Smooth muscle cell (in vitro differentiated cells): ENCODE results near the gene LCE1C. TPM values are rescaled to one million over a fixed set of nuclear protein-coding genes. Genes with fewer than 3 reads are reported as not detected.

Experiments used
- DNase-seq: peaks from one replicate; lab custom pipeline; 2025; ENCODE audit not compliant: unreplicated experiment; lab: John Stamatoyannopoulos, UW
- H2AFZ ChIP-seq: fragments of 200-600 bp; sonication (generic); 2 replicates; pipeline ENCODE4 v1.6.0; 2016; ENCODE audit warnings: antibody characterized with exemption, low read depth, mild to moderate bottlenecking
- H3F3A ChIP-seq: fragments of 200-600 bp; sonication (generic); 2 replicates; pipeline ENCODE4 v1.6.0; 2017; ENCODE audit warnings: antibody characterized with exemption, low read depth
- H3K27ac ChIP-seq: fragments of 200-600 bp; sonication (generic); 2 replicates; pipeline ENCODE4 v1.5.1; 2016; ENCODE audit warnings: low read depth, mild to moderate bottlenecking
- H3K27me3 ChIP-seq: fragments of 200-600 bp; sonication (generic); 2 replicates; pipeline ENCODE4 v1.6.1; 2016; ENCODE audit warnings: low read depth, mild to moderate bottlenecking
- H3K36me3 ChIP-seq: fragments of 200-600 bp; sonication (generic); 2 replicates; pipeline ENCODE4 v1.5.1; 2016; ENCODE audit warnings: low read depth
- H3K4me1 ChIP-seq: fragments of 200-600 bp; sonication (generic); 2 replicates; pipeline ENCODE4 v1.5.1; 2016; ENCODE audit warnings: low read depth
- H3K4me2 ChIP-seq: fragments of 200-600 bp; sonication (generic); 2 replicates; pipeline ENCODE4 v1.6.0; 2016; ENCODE audit warnings: mild to moderate bottlenecking
- H3K4me3 ChIP-seq: fragments of 200-600 bp; sonication (generic); 2 replicates; pipeline ENCODE4 v1.5.1; 2016; ENCODE audit warnings: mild to moderate bottlenecking
- H3K79me2 ChIP-seq: fragments of 200-600 bp; sonication (generic); 2 replicates; pipeline ENCODE4 v1.6.0; 2016; ENCODE audit warnings: low read depth, mild to moderate bottlenecking
- H3K9ac ChIP-seq: fragments of 200-600 bp; sonication (generic); 2 replicates; pipeline ENCODE4 v1.6.0; 2016; ENCODE audit warnings: low read depth
- H3K9me3 ChIP-seq: fragments of 200-600 bp; sonication (generic); replicated peaks from 2 replicates; pipeline ENCODE4 v1.5.1; 2016; ENCODE audit warnings: low read depth
- H4K20me1 ChIP-seq: fragments of 200-600 bp; sonication (generic); 2 replicates; pipeline ENCODE4 v1.6.0; 2016; ENCODE audit warnings: low read depth
- WGBS: methylation state at CpG from one replicate; pipeline ENCODE4 v1.1.7; 2016; ENCODE audit warnings: low lambda C conversion rate; 5-methylcytosine and 5-hydroxymethylcytosine counted together
- polyA plus RNA-seq: library from polyadenylated mRNA; unstranded; fragments of >200 nt; fragmentation: Nextera tagmentation; extraction: Ambion mirVana; gene quantifications from 2 replicates; pipeline ENCODE4 v1.2.1, GENCODE V29; 2016
- total RNA-seq: library from RNA; depleted of rRNA; stranded (reverse); fragments of >200 nt; gene quantifications from 2 replicates; pipeline ENCODE4 v1.2.3, GENCODE V29; 2014
- TF ChIP-seq, protein P1 (sequence below): fragments of 200-600 bp; sonication (generic); IDR thresholded peaks from 2 replicates; pipeline ENCODE4 v1.5.1; 2017; ENCODE audit warnings: borderline replicate concordance, mild to moderate bottlenecking, antibody characterized with exemption; ENCODE audit not compliant: insufficient read depth, poor library complexity, severe bottlenecking

The LCE1C gene
- total and polyA plus RNA-seq, 2 experiments from 2014 or later = not detected

DNA sequence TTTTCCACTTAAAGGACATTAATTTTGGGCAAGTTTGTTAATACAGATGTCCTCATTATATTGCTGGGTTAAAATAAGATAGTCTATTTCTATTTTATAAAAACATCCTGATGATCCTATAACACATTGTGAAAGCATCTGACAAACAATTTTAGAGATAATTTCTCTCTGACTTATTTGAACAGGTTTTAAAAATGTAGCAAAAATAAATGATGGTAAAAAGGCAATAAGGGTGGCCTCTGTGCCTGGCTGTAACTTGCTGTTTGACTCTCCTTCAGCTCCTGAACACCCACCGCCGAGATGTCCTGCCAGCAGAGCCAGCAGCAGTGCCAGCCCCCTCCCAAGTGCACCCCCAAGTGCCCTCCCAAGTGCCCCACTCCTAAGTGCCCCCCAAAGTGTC is 20.7 kb upstream of the LCE1C start, which contains the start of gene LCE1A:
LCE1A (plus strand) TSS at position 301 of the 400 bp plus-strand sequence; CDS start at position 301, 0 bp downstream.
- H3K27ac ChIP-seq = no peak within 1 kb of the TSS
- no peaks in the 10 kb centered on the region for H3F3A ChIP-seq
- TF ChIP-seq, protein P1, sequence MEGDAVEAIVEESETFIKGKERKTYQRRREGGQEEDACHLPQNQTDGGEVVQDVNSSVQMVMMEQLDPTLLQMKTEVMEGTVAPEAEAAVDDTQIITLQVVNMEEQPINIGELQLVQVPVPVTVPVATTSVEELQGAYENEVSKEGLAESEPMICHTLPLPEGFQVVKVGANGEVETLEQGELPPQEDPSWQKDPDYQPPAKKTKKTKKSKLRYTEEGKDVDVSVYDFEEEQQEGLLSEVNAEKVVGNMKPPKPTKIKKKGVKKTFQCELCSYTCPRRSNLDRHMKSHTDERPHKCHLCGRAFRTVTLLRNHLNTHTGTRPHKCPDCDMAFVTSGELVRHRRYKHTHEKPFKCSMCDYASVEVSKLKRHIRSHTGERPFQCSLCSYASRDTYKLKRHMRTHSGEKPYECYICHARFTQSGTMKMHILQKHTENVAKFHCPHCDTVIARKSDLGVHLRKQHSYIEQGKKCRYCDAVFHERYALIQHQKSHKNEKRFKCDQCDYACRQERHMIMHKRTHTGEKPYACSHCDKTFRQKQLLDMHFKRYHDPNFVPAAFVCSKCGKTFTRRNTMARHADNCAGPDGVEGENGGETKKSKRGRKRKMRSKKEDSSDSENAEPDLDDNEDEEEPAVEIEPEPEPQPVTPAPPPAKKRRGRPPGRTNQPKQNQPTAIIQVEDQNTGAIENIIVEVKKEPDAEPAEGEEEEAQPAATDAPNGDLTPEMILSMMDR = no peak
- no peak for DNase-seq
- WGBS = 65% methylated on average over 2 of the region's 2 CpGs
- H2AFZ ChIP-seq = no peak within 1 kb of the TSS
- no peak within 1 kb of the TSS for H3K4me3 ChIP-seq
- H4K20me1 ChIP-seq = no peaks in the 10 kb centered on the region
- H3K27me3 ChIP-seq = no peaks in the 10 kb centered on the region
- no peaks in the 10 kb centered on the region for H3K79me2 ChIP-seq
- no peaks in the 10 kb centered on the region for H3K36me3 ChIP-seq
- no peak within 1 kb of the TSS for H3K4me2 ChIP-seq
- H3K9ac ChIP-seq = no peak within 1 kb of the TSS
- H3K9me3 ChIP-seq = peaks cover 9% of the 10 kb centered on the region
- no peaks in the 10 kb centered on the region for H3K4me1 ChIP-seq

DNA sequence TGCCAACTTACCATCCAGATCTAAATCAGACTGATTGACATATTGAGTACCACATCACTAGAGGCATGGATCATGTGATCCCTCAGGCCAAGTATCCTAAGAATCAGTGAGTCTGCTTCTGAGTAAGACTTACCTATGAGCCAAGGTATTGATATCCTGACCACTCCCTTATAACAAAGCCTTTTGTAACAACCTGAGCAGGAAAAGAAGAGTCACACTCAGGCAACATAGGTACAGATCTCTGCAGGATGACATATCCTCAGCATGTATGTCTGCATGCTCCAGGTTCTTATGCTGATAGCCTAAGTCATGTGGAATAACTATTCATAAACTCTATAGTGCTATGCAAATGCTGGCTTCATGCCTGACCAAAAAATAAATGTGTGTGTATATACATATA is 18.5 kb upstream of the LCE1C start:
- Histone ChIP-seq H3F3A (no peaks in the 10 kb centered on the region), H3K79me2 (no peaks in the 10 kb centered on the region), H3K9me3 (peaks cover 9% of the 10 kb centered on the region), H4K20me1 (no peaks in the 10 kb centered on the region), H3K4me2 (no peak overlapping the region), H3K36me3 (no peaks in the 10 kb centered on the region), H3K9ac (no peak overlapping the region), H2AFZ (no peak overlapping the region), H3K4me1 (no peaks in the 10 kb centered on the region), H3K27ac (no peak overlapping the region), H3K27me3 (no peaks in the 10 kb centered on the region), H3K4me3 (no peak overlapping the region)
- TF ChIP-seq, protein P1 = no peak
- no peak for DNase-seq

DNA sequence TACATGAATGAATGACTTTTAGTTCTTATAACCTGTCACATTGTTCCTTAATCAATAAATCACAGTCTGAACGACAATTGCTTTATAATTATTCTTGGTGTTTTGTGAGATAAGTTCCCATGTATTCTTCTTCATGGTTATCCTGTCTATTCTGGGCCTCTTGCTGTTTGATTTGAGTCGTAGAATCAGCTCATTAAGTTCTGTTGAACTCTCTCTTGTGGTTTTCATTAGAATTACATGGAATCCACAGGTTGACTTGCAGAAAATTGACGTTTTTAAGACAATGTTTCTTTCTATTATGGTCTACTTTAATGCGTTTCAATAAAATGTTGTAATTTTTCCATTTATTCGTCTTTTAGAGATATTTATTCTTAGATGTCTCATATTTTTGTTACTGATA is 16.8 kb upstream of the LCE1C start:
- WGBS = 25% methylated on average over 5 of the region's 5 CpGs
- H3F3A ChIP-seq = no peaks in the 10 kb centered on the region
- no peaks in the 10 kb centered on the region for H3K4me1 ChIP-seq
- no peaks in the 10 kb centered on the region for H3K36me3 ChIP-seq
- no peaks in the 10 kb centered on the region for H3K27me3 ChIP-seq
- no peaks in the 10 kb centered on the region for H3K79me2 ChIP-seq
- no peak overlapping the region for H3K4me2 ChIP-seq
- no peak overlapping the region for H3K4me3 ChIP-seq
- no peak overlapping the region for H2AFZ ChIP-seq
- no peak overlapping the region for H3K27ac ChIP-seq
- H3K9me3 ChIP-seq = peaks cover 9% of the 10 kb centered on the region
- no peak overlapping the region for H3K9ac ChIP-seq
- TF ChIP-seq, protein P1 = no peak
- DNase-seq = no peak
- no peaks in the 10 kb centered on the region for H4K20me1 ChIP-seq

DNA sequence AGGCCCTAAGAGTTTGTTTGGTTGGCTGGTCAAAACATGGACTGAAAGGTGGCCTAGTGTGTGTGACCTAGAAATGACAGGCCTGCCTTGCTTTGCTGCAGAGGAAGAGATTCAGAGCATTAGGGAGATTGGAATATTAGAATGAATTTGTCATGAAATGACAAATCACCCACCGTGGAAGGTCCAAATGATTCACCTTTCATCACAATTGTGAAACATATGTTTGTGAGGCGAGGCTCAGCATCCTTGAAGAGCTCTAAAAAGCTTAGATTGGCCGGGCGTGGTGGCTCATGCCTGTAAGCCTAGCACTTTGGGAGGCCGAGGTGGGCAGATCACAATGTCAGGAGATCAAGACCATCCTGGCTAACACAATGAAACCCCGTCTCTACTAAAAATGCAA is 10.9 kb upstream of the LCE1C start:
- no peak overlapping the region for H2AFZ ChIP-seq
- DNase-seq = no peak
- TF ChIP-seq, protein P1 = no peak
- H3K9me3 ChIP-seq = no peaks in the 10 kb centered on the region
- H3K4me1 ChIP-seq = no peaks in the 10 kb centered on the region
- 62% methylated on average over 6 of the region's 6 CpGs for WGBS
- H4K20me1 ChIP-seq = no peaks in the 10 kb centered on the region
- no peak overlapping the region for H3K27ac ChIP-seq
- no peaks in the 10 kb centered on the region for H3K79me2 ChIP-seq
- H3F3A ChIP-seq = no peaks in the 10 kb centered on the region
- H3K4me2 ChIP-seq = no peak overlapping the region
- no peaks in the 10 kb centered on the region for H3K27me3 ChIP-seq
- no peak overlapping the region for H3K9ac ChIP-seq
- no peaks in the 10 kb centered on the region for H3K36me3 ChIP-seq
- H3K4me3 ChIP-seq = no peak overlapping the region
